ENCODE results near the gene LHCGR.

Gene LHCGR

GRCh38 chr2:48760826-48761225, 5.3 kb upstream of the LHCGR start:
- DNase-seq (ENCODE audit: low spot score), result no peak

GRCh38 chr2:48759682-48760081, 4.2 kb upstream of the LHCGR start:
- Histone ChIP-seq H3K4me3 (no peak overlapping the region), H3K27ac (no peak overlapping the region)
- TF ChIP-seq CTCF (IDR thresholded peaks at IDR 0.05), result no peak
- DNase-seq (ENCODE audit: low spot score), result no peak

More at GRCh38 chr2:48760826-48761225, 5.3 kb upstream of the LHCGR start:
- TF ChIP-seq CTCF (IDR thresholded peaks at IDR 0.05), result no peak
- Histone ChIP-seq H3K27ac (no peak overlapping the region), H3K4me3 (no peak overlapping the region)

GRCh38 chr2:48756289-48756688, 765 bp upstream of the LHCGR start:
- TF ChIP-seq CTCF (IDR thresholded peaks at IDR 0.05), result no peak
- no peak overlapping the region for H3K27ac ChIP-seq
- no peak for DNase-seq (ENCODE audit: low spot score)
- H3K4me3 ChIP-seq, result no peak overlapping the region

GRCh38 chr2:48754874-48755273, 650 bp downstream of the LHCGR start:
- TF ChIP-seq CTCF (IDR thresholded peaks at IDR 0.05), result no peak
- no peak overlapping the region for H3K27ac ChIP-seq
- DNase-seq (ENCODE audit: low spot score), result no peak
- peak overlapping the region; percentile 55 for H3K4me3 ChIP-seq

- no peak overlapping the region for H3K27ac ChIP-seq
- no peak for TF ChIP-seq CTCF (IDR thresholded peaks at IDR 0.05)
- DNase-seq (ENCODE audit: low spot score), result no peak
- no peak overlapping the region for H3K4me3 ChIP-seq
Measured at GRCh38 chr2:48753228-48753627, 2.3 kb downstream of the LHCGR start.

- no peak for TF ChIP-seq CTCF (IDR thresholded peaks at IDR 0.05)
- no peak overlapping the region for H3K27ac ChIP-seq
- no peak overlapping the region for H3K4me3 ChIP-seq
- no peak for DNase-seq (ENCODE audit: low spot score)
Measured at GRCh38 chr2:48750128-48750739, 5.3 kb downstream of the LHCGR start.

GRCh38 chr2:48749291-48750127, 6.0 kb downstream of the LHCGR start:
- TF ChIP-seq CTCF (IDR thresholded peaks at IDR 0.05), result no peak
- DNase-seq (ENCODE audit: low spot score), result no peak
- Histone ChIP-seq H3K4me3 (no peak overlapping the region), H3K27ac (no peak overlapping the region)
